Neural progenitor cell (in vitro differentiated cells): ENCODE measurements around the gene INTS6. TPM values are rescaled to one million over a fixed set of nuclear protein-coding genes. Genes with fewer than 3 reads are reported as not detected.

Experiments
- DNase-seq: peaks from one replicate; pipeline ENCODE4 v3.0.0-alpha.2; 2016; ENCODE audit warnings: low spot score
- H2AFZ ChIP-seq: fragments of 200-600 bp; sonication (generic); replicated peaks from 2 replicates; pipeline ENCODE4 v1.6.1; 2016; ENCODE audit warnings: antibody characterized with exemption
- H3F3A ChIP-seq: fragments of 200-600 bp; sonication (generic); 2 replicates; pipeline ENCODE4 v1.6.1; 2016; ENCODE audit warnings: antibody characterized with exemption, low read depth
- H3K27ac ChIP-seq: fragments of 200-600 bp; sonication (generic); 2 replicates; pipeline ENCODE4 v1.5.1; 2016; ENCODE audit warnings: mild to moderate bottlenecking
- H3K27me3 ChIP-seq: fragments of 200-600 bp; sonication (generic); 2 replicates; pipeline ENCODE4 v1.6.1; 2016; ENCODE audit warnings: mild to moderate bottlenecking, moderate library complexity
- H3K36me3 ChIP-seq: fragments of 200-600 bp; sonication (generic); 2 replicates; pipeline ENCODE4 v1.5.1; 2016
- H3K4me1 ChIP-seq: fragments of 200-600 bp; sonication (generic); 2 replicates; pipeline ENCODE4 v1.6.1; 2016; ENCODE audit warnings: mixed run types
- H3K4me2 ChIP-seq: fragments of 200-600 bp; sonication (generic); 2 replicates; pipeline ENCODE4 v1.6.1; 2016
- H3K4me3 ChIP-seq: fragments of 200-600 bp; sonication (generic); 2 replicates; pipeline ENCODE4 v1.5.1; 2016
- H3K79me2 ChIP-seq: fragments of 200-600 bp; sonication (generic); 2 replicates; pipeline ENCODE4 v1.6.1; 2016; ENCODE audit warnings: low read depth
- H3K9ac ChIP-seq: fragments of 200-600 bp; sonication (generic); 2 replicates; pipeline ENCODE4 v1.6.1; 2016
- H3K9me3 ChIP-seq: fragments of 200-600 bp; sonication (generic); 2 replicates; pipeline ENCODE4 v1.5.1; 2016; ENCODE audit warnings: low read depth
- H4K20me1 ChIP-seq: fragments of 200-600 bp; sonication (generic); 2 replicates; pipeline ENCODE4 v1.6.1; 2016; ENCODE audit warnings: low read depth
- H3K27ac Mint-ChIP-seq: 3 replicates; pipeline ENCODE4 v1.8.0; 2021; ENCODE audit warnings: mixed read lengths
- H3K27me3 Mint-ChIP-seq: 2 replicates; pipeline ENCODE4 v1.8.0; 2022; ENCODE audit warnings: low read depth, mild to moderate bottlenecking, inconsistent platforms, moderate library complexity, mixed read lengths; ENCODE audit not compliant: insufficient read depth
- H3K36me3 Mint-ChIP-seq: 3 replicates; pipeline ENCODE4 v1.8.0; 2021; ENCODE audit warnings: mixed read lengths
- H3K4me1 Mint-ChIP-seq: 3 replicates; pipeline ENCODE4 v1.8.0; 2021; ENCODE audit warnings: mixed read lengths
- H3K4me3 Mint-ChIP-seq: 3 replicates; pipeline ENCODE4 v1.8.0; 2021; ENCODE audit warnings: mild to moderate bottlenecking, moderate library complexity, mixed read lengths
- H3K9me3 Mint-ChIP-seq: 3 replicates; pipeline ENCODE4 v1.8.0; 2020; ENCODE audit warnings: mixed read lengths
- CTCF ChIP-seq: fragments of 200-600 bp; sonication (generic); IDR thresholded peaks from 2 replicates; pipeline ENCODE4 v1.5.1; 2017; ENCODE audit warnings: antibody characterized with exemption, mild to moderate bottlenecking
- EZH2 ChIP-seq: fragments of 200-600 bp; sonication (generic); IDR thresholded peaks from 2 replicates; pipeline ENCODE4 v1.6.1; 2017; ENCODE audit warnings: antibody characterized with exemption, mild to moderate bottlenecking, moderate library complexity
- EZH2phosphoT487 ChIP-seq: fragments of 200-600 bp; sonication (generic); IDR thresholded peaks from 2 replicates; pipeline ENCODE4 v1.6.1; 2017; ENCODE audit warnings: antibody characterized with exemption
- total RNA-seq: library from RNA; depleted of rRNA; stranded (reverse); fragments of >200 nt; gene quantifications from 2 replicates; pipeline ENCODE4 v1.2.3, GENCODE V29; 2015; ENCODE audit warnings: low replicate concordance

The INTS6 gene
- total RNA-seq, 1 donor from 2014 or later, result 84.0 TPM

- peaks cover 100% of the 10 kb centered on the region for H3K79me2 ChIP-seq
- Mint-ChIP-seq H3K4me1 (no peaks in the 10 kb centered on the region), H3K27me3 (no peaks in the 10 kb centered on the region), H3K36me3 (peaks cover 37% of the 10 kb centered on the region), H3K9me3 (peaks cover 2% of the 10 kb centered on the region), H3K4me3 (no peak overlapping the region), H3K27ac (no peak overlapping the region)
- peaks cover 11% of the 10 kb centered on the region for H3K36me3 ChIP-seq
- H2AFZ ChIP-seq, result no peak overlapping the region
- no peak overlapping the region for H3K9ac ChIP-seq
- no peak for DNase-seq
- TF ChIP-seq EZH2, result no peak
- TF ChIP-seq CTCF, result no peak
- TF ChIP-seq EZH2phosphoT487, result no peak
- H3K27ac ChIP-seq, result peak overlapping the region; percentile 41
- H3K4me1 ChIP-seq, result peaks cover 56% of the 10 kb centered on the region
- H3K4me2 ChIP-seq, result peak overlapping the region; percentile 13
- peaks cover 10% of the 10 kb centered on the region for H3F3A ChIP-seq
- peaks cover 20% of the 10 kb centered on the region for H4K20me1 ChIP-seq
- H3K27me3 ChIP-seq, result no peaks in the 10 kb centered on the region
- H3K9me3 ChIP-seq, result no peaks in the 10 kb centered on the region
- H3K4me3 ChIP-seq, result no peak overlapping the region
Measured at GRCh38 chr13:51422484-51422883, 30.4 kb downstream of the INTS6 start.

- Histone ChIP-seq H3F3A (peaks cover 22% of the 10 kb centered on the region), H3K36me3 (peaks cover 25% of the 10 kb centered on the region), H3K27me3 (no peaks in the 10 kb centered on the region), H3K4me3 (no peak overlapping the region), H3K9ac (no peak overlapping the region), H2AFZ (no peak overlapping the region), H3K4me1 (peaks cover 44% of the 10 kb centered on the region), H4K20me1 (peaks cover 20% of the 10 kb centered on the region), H3K79me2 (peaks cover 100% of the 10 kb centered on the region), H3K27ac (peak overlapping the region; percentile 41), H3K4me2 (no peak overlapping the region), H3K9me3 (peaks cover 13% of the 10 kb centered on the region)
- H3K4me3 Mint-ChIP-seq, result no peak overlapping the region
- no peak for DNase-seq
- no peak overlapping the region for H3K27ac Mint-ChIP-seq
- no peaks in the 10 kb centered on the region for H3K4me1 Mint-ChIP-seq
- peaks cover 44% of the 10 kb centered on the region for H3K36me3 Mint-ChIP-seq
- no peak for TF ChIP-seq EZH2phosphoT487
- no peak for TF ChIP-seq EZH2
- TF ChIP-seq CTCF, result no peak
- no peaks in the 10 kb centered on the region for H3K27me3 Mint-ChIP-seq
- H3K9me3 Mint-ChIP-seq, result peaks cover 10% of the 10 kb centered on the region
Measured at GRCh38 chr13:51420681-51421490, 31.9 kb downstream of the INTS6 start.

GRCh38 chr13:51419001-51419636 is 33.7 kb downstream of the INTS6 start:
- Mint-ChIP-seq H3K4me1 (no peaks in the 10 kb centered on the region), H3K27me3 (no peaks in the 10 kb centered on the region), H3K36me3 (peaks cover 53% of the 10 kb centered on the region), H3K4me3 (no peak overlapping the region), H3K9me3 (peaks cover 13% of the 10 kb centered on the region), H3K27ac (no peak overlapping the region)
- DNase-seq, result no peak
- peaks cover 42% of the 10 kb centered on the region for H3K36me3 ChIP-seq
- no peak overlapping the region for H3K27ac ChIP-seq
- no peak overlapping the region for H3K4me3 ChIP-seq
- H3F3A ChIP-seq, result peaks cover 22% of the 10 kb centered on the region
- peaks cover 100% of the 10 kb centered on the region for H3K79me2 ChIP-seq
- H3K9me3 ChIP-seq, result peaks cover 17% of the 10 kb centered on the region
- H3K27me3 ChIP-seq, result no peaks in the 10 kb centered on the region
- H4K20me1 ChIP-seq, result peaks cover 18% of the 10 kb centered on the region
- H3K4me2 ChIP-seq, result no peak overlapping the region
- H3K4me1 ChIP-seq, result peaks cover 27% of the 10 kb centered on the region
- TF ChIP-seq EZH2phosphoT487, result no peak
- no peak for TF ChIP-seq EZH2
- TF ChIP-seq CTCF, result no peak
- no peak overlapping the region for H3K9ac ChIP-seq
- H2AFZ ChIP-seq, result no peak overlapping the region
